ENCODE data around the gene CACNA1E. TPM values are rescaled to one million over a fixed set of nuclear protein-coding genes. Genes with fewer than 3 reads are reported as not detected.

CACNA1E gene
- 0.22 TPM for total RNA-seq
- polyA plus RNA-seq (ENCODE audit: insufficient read depth in 1 of 8, insufficient read length in 8 of 8, low replicate concordance in 1 of 8), result under 1 TPM; 0.17 to 0.70 (median 0.40) TPM
- long read RNA-seq, donor 1, result 0 reads
- long read RNA-seq, donor 2, result 0 reads
- long read RNA-seq, donor 3, result 0 reads
- long read RNA-seq, donor 4, result 0 reads
- long read RNA-seq, donor 5, result 0 reads
- long read RNA-seq, donor 6, partial matches to known transcripts, result 101 of 101 reads
- long read RNA-seq, donor 6, other reads (novel, unspliced or antisense), result 0 of 101 reads
- long read RNA-seq, donor 7, result 0 reads
- long read RNA-seq, donor 8, result 0 reads
- long read RNA-seq, donor 9, result 0 reads
- long read RNA-seq, donor 10, result 0 reads
- long read RNA-seq, donor 11, result 0 reads

DNA sequence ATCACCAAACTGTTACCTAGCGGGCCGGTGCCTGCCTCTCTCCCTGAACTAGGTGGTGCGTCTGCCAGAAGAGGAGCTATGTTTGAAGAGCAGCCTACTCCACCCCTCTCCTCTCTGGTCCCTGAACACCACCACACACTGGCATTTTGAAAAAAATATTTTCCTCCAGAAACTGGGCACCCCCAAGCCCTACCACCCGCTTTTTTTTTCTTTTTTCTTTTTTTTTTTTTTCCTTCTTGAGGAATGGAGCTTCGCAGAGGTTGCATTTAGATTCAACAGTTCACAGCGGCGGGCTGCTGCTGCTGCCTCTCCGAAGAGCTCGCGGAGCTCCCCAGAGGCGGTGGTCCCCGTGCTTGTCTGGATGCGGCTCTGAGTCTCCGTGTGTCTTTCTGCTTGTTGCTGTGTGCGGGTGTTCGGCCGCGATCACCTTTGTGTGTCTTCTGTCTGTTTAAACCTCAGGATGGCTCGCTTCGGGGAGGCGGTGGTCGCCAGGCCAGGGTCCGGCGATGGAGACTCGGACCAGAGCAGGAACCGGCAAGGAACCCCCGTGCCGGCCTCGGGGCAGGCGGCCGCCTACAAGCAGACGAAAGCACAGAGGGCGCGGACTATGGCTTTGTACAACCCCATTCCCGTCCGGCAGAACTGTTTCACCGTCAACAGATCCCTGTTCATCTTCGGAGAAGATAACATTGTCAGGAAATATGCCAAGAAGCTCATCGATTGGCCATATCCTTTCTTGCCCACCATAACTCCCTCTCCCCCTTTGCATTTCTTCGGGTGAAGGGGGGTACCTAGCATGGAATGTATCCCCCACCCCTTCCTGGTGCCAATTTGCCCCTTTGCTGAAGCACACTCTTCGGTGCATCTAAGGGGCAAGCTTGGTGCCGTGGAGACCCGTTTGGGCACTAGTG is at the start of gene CACNA1E:
Gene CACNA1E (plus strand): TSS at position 233 of the 911 bp plus-strand sequence. CDS start 228 bp downstream, at position 461.
- Histone ChIP-seq H3K9me3 (replicated peaks; ENCODE audit: control insufficient read depth, low read depth, low read length) (no peaks in the 10 kb centered on the region), H3K4me3 (ENCODE audit: low read length) (no peak within 1 kb of the TSS), H3K27ac (ENCODE audit: low read length) (no peak within 1 kb of the TSS), H3K4me1 (ENCODE audit: control insufficient read depth, insufficient read depth, low read length) (peaks cover 17% of the 10 kb centered on the region), H3K27me3 (ENCODE audit: control insufficient read depth, insufficient read depth, low read length) (peaks cover 83% of the 10 kb centered on the region), H3K36me3 (ENCODE audit: control insufficient read depth, insufficient read depth, low read length) (no peaks in the 10 kb centered on the region)
- DNase-seq, result no peak
- WGBS (ENCODE audit: insufficient coverage), result 5% methylated on average over 38 of the region's 43 CpGs

DNA sequence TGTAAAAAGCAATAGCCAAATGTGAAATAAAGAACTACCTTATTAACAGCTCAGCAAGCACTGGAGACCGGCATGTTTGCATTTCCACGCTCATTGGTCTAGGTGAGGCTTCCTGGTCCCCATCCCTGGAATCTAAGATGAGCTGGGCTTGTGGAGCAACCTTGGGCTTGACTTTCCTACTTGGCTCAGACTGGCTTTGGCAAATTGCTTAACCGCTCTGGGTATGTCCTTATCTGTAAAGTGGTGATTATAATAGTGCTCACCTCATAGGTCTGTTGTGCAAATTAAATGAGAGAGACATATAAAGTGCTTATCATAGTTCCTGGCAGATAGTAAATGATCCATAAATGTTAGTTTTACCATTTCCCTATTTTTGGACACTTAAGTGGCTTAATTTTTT is 49.4 kb upstream of the CACNA1E start:
- H3K4me3 ChIP-seq (ENCODE audit: low read length), result no peak overlapping the region
- no peaks in the 10 kb centered on the region for H3K9me3 ChIP-seq (replicated peaks; ENCODE audit: control insufficient read depth, low read depth, low read length)
- DNase-seq, result no peak
- H3K27ac ChIP-seq (ENCODE audit: low read length), result no peak overlapping the region
- peaks cover 6% of the 10 kb centered on the region for H3K27me3 ChIP-seq (ENCODE audit: control insufficient read depth, insufficient read depth, low read length)
- 84% methylated on average over 3 of the region's 3 CpGs for WGBS (ENCODE audit: insufficient coverage)
- H3K4me1 ChIP-seq (ENCODE audit: control insufficient read depth, insufficient read depth, low read length), result no peaks in the 10 kb centered on the region
- no peaks in the 10 kb centered on the region for H3K36me3 ChIP-seq (ENCODE audit: control insufficient read depth, insufficient read depth, low read length)

DNA sequence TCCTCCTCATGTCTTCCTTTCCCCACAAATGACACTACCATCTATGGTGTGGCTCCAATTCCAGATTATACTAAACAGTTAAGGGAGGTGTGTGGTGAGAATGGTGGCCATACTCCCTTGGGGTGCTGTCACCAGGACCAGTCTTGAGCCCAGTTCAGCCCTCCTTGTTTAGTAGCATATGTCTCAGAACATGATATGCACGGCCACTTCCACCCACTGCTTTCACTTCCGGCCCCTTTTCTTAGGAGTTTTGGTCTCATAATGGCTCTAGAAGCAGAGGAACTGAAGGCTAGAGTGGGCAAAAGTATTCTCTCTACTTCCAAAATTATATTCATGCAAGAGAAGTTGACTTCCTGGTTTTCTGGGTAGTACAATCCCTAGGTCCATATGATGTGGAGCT is 45.3 kb upstream of the CACNA1E start:
- no peaks in the 10 kb centered on the region for H3K9me3 ChIP-seq (replicated peaks; ENCODE audit: control insufficient read depth, low read depth, low read length)
- no peak for DNase-seq
- H3K4me3 ChIP-seq (ENCODE audit: low read length), result no peak overlapping the region
- H3K36me3 ChIP-seq (ENCODE audit: control insufficient read depth, insufficient read depth, low read length), result no peaks in the 10 kb centered on the region
- no CpG with 5 or more reads among the region's 2 CpGs for WGBS (ENCODE audit: insufficient coverage)
- H3K27me3 ChIP-seq (ENCODE audit: control insufficient read depth, insufficient read depth, low read length), result peaks cover 5% of the 10 kb centered on the region
- no peaks in the 10 kb centered on the region for H3K4me1 ChIP-seq (ENCODE audit: control insufficient read depth, insufficient read depth, low read length)
- H3K27ac ChIP-seq (ENCODE audit: low read length), result no peak overlapping the region

DNA sequence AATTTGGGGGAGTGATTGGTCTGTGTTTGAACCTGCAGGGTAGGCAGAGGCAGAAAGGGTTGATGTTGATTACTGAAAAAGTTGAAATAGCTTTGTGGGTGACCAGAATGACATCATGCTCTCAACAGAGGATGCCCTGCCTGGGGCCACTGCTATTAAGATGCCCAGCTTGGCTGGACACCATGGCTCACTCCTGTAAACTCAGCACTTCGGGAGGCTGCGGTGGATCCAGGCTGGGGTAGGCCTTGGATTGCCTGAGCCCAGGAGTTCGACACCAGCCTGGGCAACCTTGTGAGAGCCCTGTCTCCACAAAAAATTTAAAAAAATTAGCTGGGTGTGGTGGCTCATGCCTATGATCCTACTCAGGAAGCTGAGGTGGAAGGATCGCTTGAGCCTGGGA is 42.8 kb upstream of the CACNA1E start:
- Histone ChIP-seq H3K4me3 (ENCODE audit: low read length) (no peak overlapping the region), H3K36me3 (ENCODE audit: control insufficient read depth, insufficient read depth, low read length) (no peaks in the 10 kb centered on the region), H3K27me3 (ENCODE audit: control insufficient read depth, insufficient read depth, low read length) (peaks cover 3% of the 10 kb centered on the region), H3K27ac (ENCODE audit: low read length) (no peak overlapping the region), H3K9me3 (replicated peaks; ENCODE audit: control insufficient read depth, low read depth, low read length) (no peaks in the 10 kb centered on the region), H3K4me1 (ENCODE audit: control insufficient read depth, insufficient read depth, low read length) (no peaks in the 10 kb centered on the region)
- DNase-seq, result no peak
- 100% methylated on average over 4 of the region's 4 CpGs for WGBS (ENCODE audit: insufficient coverage)

DNA sequence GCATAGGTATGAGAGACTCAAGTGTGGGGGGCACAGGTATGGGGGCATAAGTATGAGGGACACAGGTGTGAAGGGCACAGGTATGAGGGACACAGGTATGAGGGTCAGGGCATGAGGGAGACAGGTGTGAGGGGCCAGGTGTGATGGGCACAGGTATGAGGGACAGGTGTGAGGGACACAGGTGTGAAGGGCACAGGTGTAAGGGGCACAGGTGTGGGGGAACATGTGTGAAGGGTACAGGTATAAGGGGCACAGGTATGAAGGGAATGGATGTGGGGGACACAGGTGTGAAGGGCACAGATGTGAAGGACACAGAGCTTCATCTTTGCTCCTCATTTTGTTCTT is 41.2 kb upstream of the CACNA1E start:
- no peak overlapping the region for H3K27ac ChIP-seq (ENCODE audit: low read length)
- H3K4me1 ChIP-seq (ENCODE audit: control insufficient read depth, insufficient read depth, low read length), result no peaks in the 10 kb centered on the region
- H3K9me3 ChIP-seq (replicated peaks; ENCODE audit: control insufficient read depth, low read depth, low read length), result no peaks in the 10 kb centered on the region
- H3K36me3 ChIP-seq (ENCODE audit: control insufficient read depth, insufficient read depth, low read length), result no peaks in the 10 kb centered on the region
- peaks cover 3% of the 10 kb centered on the region for H3K27me3 ChIP-seq (ENCODE audit: control insufficient read depth, insufficient read depth, low read length)
- H3K4me3 ChIP-seq (ENCODE audit: low read length), result no peak overlapping the region
- no peak for DNase-seq

DNA sequence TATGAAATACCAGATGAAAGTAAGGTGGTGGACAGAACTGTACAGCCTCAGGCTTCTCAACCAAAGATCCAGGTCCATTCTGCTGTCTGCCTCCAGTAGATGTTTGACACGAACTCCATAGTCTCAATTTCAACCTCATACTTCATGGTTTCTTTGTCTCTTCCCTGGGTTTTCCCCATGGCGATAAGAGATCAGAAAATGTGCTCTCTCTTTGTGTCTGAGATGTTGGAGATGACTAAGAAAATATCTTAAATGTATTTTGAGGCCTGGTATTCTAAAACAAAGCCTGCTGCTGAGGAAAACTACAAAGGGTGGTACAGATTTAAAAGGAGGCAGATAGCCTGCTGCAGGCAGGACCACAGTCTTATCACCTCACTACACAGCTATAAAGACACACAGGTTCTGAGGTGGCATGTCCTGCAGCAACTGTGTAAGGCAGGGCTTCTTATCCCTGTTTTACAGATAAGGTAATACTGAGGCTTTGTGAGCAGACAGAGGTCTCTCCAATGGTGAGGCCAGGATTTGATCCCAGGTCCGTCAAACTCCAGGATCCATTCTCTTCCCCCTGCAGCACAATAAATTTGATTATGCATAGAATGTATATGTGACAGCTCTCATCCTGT is 40.0 kb upstream of the CACNA1E start:
- DNase-seq, result no peak
- no peaks in the 10 kb centered on the region for H3K9me3 ChIP-seq (replicated peaks; ENCODE audit: control insufficient read depth, low read depth, low read length)
- H3K4me1 ChIP-seq (ENCODE audit: control insufficient read depth, insufficient read depth, low read length), result no peaks in the 10 kb centered on the region
- H3K36me3 ChIP-seq (ENCODE audit: control insufficient read depth, insufficient read depth, low read length), result no peaks in the 10 kb centered on the region
- WGBS (ENCODE audit: insufficient coverage), result no CpG with 5 or more reads among the region's 3 CpGs
- peaks cover 3% of the 10 kb centered on the region for H3K27me3 ChIP-seq (ENCODE audit: control insufficient read depth, insufficient read depth, low read length)
- H3K27ac ChIP-seq (ENCODE audit: low read length), result no peak overlapping the region
- no peak overlapping the region for H3K4me3 ChIP-seq (ENCODE audit: low read length)

DNA sequence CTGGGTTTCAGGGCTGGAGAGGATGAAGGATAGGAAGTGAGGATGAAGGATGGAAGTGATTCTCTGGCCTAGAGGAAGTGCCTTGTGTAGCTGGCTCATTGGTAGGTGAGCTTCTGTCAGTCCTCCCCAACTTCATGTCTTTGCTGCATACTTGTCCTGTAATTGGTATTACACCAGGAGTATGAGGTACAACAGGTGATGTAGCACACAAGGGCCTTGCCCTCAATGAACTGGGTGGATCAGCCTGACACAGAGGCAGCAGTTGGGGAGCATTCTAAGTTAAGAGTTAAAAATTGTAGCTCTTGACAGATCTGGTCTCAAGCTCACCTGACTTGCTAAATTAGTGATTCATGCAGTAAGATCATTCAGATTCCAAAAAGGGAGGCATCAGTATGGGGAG is 37.9 kb upstream of the CACNA1E start:
- DNase-seq, result no peak

DNA sequence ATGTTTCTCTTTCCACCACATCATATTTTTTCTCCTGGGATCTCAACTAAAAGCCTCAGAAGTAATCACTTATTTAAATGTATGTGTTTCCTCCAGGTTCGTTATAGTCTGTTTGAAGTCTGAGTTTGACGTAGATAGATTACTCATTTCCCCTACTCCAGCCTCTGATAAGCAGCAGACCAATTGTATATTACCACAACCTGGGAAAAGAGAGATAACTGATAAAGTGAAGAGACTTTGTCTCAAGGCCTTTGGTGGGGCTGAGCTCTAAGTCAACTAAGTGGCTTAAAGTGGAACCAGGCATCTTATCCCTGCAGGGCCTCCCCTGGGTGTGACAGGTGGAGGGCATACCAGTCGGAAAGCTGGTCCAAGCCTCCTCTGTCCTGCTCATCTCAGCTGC is 34.9 kb upstream of the CACNA1E start:
- no peak overlapping the region for H3K27ac ChIP-seq (ENCODE audit: low read length)
- 86% methylated on average over 1 of the region's 3 CpGs for WGBS (ENCODE audit: insufficient coverage)

More for the DNA sequence above, 37.9 kb upstream of the CACNA1E start:
- Histone ChIP-seq H3K9me3 (replicated peaks; ENCODE audit: control insufficient read depth, low read depth, low read length) (no peaks in the 10 kb centered on the region), H3K27me3 (ENCODE audit: control insufficient read depth, insufficient read depth, low read length) (peaks cover 3% of the 10 kb centered on the region), H3K27ac (ENCODE audit: low read length) (no peak overlapping the region), H3K36me3 (ENCODE audit: control insufficient read depth, insufficient read depth, low read length) (no peaks in the 10 kb centered on the region), H3K4me1 (ENCODE audit: control insufficient read depth, insufficient read depth, low read length) (no peaks in the 10 kb centered on the region), H3K4me3 (ENCODE audit: low read length) (no peak overlapping the region)

DNA sequence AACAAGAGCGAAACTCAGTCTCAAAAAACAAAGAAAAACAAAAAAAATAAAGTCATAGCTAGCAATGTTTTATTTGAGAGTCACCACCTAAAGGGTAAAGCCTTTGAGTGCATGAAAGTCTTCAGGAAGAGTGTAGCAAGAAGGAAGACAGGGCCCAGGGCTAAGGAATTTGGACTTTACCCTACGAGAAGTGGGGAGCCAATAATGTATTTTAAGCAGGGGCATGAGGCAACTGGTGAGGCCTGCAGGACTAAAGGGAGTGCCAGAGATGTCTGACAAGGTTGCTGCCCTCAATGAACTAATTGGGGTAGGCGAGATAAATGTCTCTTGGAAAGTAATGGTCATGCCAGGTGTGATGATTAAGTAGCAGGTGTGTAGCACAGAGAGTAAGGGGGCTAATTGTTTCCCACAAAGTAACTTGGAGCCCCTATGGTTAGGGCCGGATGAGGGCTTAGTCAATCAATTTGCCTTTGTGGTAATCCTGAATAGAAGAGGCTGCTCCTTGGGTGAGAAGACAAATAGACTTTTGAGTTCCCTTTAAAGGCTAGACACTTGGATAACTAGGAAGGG is 31.6 kb upstream of the CACNA1E start:
- Histone ChIP-seq H3K36me3 (ENCODE audit: control insufficient read depth, insufficient read depth, low read length) (no peaks in the 10 kb centered on the region), H3K27me3 (ENCODE audit: control insufficient read depth, insufficient read depth, low read length) (no peaks in the 10 kb centered on the region), H3K9me3 (replicated peaks; ENCODE audit: control insufficient read depth, low read depth, low read length) (no peaks in the 10 kb centered on the region), H3K27ac (ENCODE audit: low read length) (no peak overlapping the region), H3K4me1 (ENCODE audit: control insufficient read depth, insufficient read depth, low read length) (no peaks in the 10 kb centered on the region), H3K4me3 (ENCODE audit: low read length) (no peak overlapping the region)
- WGBS (ENCODE audit: insufficient coverage), result 72% methylated on average over 3 of the region's 4 CpGs
- DNase-seq, result no peak

More for the DNA sequence above, 34.9 kb upstream of the CACNA1E start:
- Histone ChIP-seq H3K4me3 (ENCODE audit: low read length) (no peak overlapping the region), H3K9me3 (replicated peaks; ENCODE audit: control insufficient read depth, low read depth, low read length) (no peaks in the 10 kb centered on the region), H3K4me1 (ENCODE audit: control insufficient read depth, insufficient read depth, low read length) (no peaks in the 10 kb centered on the region), H3K36me3 (ENCODE audit: control insufficient read depth, insufficient read depth, low read length) (no peaks in the 10 kb centered on the region), H3K27me3 (ENCODE audit: control insufficient read depth, insufficient read depth, low read length) (peaks cover 3% of the 10 kb centered on the region)
- DNase-seq, result no peak

DNA sequence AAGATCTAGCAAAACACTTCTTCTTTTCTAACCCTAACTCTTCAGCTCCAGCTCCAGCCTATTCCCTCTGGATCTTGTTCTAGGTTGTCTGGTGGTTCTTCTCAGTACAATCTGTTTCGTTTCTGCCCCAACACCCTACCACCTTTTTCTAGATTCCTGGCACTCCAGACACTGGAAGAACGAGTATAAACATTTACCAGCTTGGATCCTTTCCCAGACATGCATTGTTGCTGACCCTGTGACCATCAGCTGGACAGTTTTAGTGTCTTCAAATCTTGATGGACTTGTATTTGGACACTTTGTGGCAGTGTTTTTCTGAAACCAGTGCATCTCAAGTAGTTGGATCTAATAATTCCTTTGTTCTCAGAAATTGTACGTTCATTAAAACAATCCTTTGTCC is 30.6 kb upstream of the CACNA1E start:
- Histone ChIP-seq H3K9me3 (replicated peaks; ENCODE audit: control insufficient read depth, low read depth, low read length) (no peaks in the 10 kb centered on the region), H3K4me3 (ENCODE audit: low read length) (no peak overlapping the region), H3K4me1 (ENCODE audit: control insufficient read depth, insufficient read depth, low read length) (no peaks in the 10 kb centered on the region), H3K27ac (ENCODE audit: low read length) (no peak overlapping the region), H3K36me3 (ENCODE audit: control insufficient read depth, insufficient read depth, low read length) (no peaks in the 10 kb centered on the region), H3K27me3 (ENCODE audit: control insufficient read depth, insufficient read depth, low read length) (no peaks in the 10 kb centered on the region)
- WGBS (ENCODE audit: insufficient coverage), result 43% methylated on average over 2 of the region's 3 CpGs
- DNase-seq, result no peak

Measured in muscle of leg (tissue), 16 donors.